ENCODE results near the gene PLEKHG4. TPM values are rescaled to one million over a fixed set of nuclear protein-coding genes. Genes with fewer than 3 reads are reported as not detected.

PLEKHG4 gene
- 0.32 TPM for polyA plus RNA-seq (2012; ENCODE audit: missing spikeins)

- DNase-seq (ENCODE audit: insufficient read length) (peak; percentile 98), FAIRE-seq (peak; percentile 79)
- TF ChIP-seq TAF1 (IDR thresholded peaks at IDR 0.05; ENCODE audit: borderline replicate concordance, low read depth, low read length) (no peak), POLR2AphosphoS5 (IDR thresholded peaks at IDR 0.05; ENCODE audit: low read depth, low read length) (no peak), POLR2A (IDR thresholded peaks at IDR 0.05; ENCODE audit: low read depth, low read length) (no peak)
Observed at GRCh38 chr16:67279296-67280089, at the start of gene PLEKHG4. Gene PLEKHG4 (plus strand): TSS chr16:67279532. CDS start chr16:67280045, 513 bp downstream.

GRCh38 chr16:67229906-67230808, 49.2 kb upstream of the PLEKHG4 start:
- TF ChIP-seq POLR2AphosphoS5 (IDR thresholded peaks at IDR 0.05; ENCODE audit: low read depth, low read length) (peak; percentile 65; the same call in 1 of the 2 replicates), TAF1 (IDR thresholded peaks at IDR 0.05; ENCODE audit: borderline replicate concordance, low read depth, low read length) (no peak), POLR2A (IDR thresholded peaks at IDR 0.05; ENCODE audit: low read depth, low read length) (peak; percentile 35; the same call in 1 of the 2 replicates)
- FAIRE-seq (no peak), DNase-seq (ENCODE audit: insufficient read length) (no peak)

GRCh38 chr16:67230809-67231660, 48.3 kb upstream of the PLEKHG4 start:
- DNase-seq (ENCODE audit: insufficient read length) (no peak), FAIRE-seq (no peak)
- TF ChIP-seq POLR2A (IDR thresholded peaks at IDR 0.05; ENCODE audit: low read depth, low read length) = peak; percentile 46; the same call in 1 of the 2 replicates
- no peak for TF ChIP-seq POLR2AphosphoS5 (IDR thresholded peaks at IDR 0.05; ENCODE audit: low read depth, low read length)

GRCh38 chr16:67233596-67233995, 45.7 kb upstream of the PLEKHG4 start:
- DNase-seq (ENCODE audit: insufficient read length) = no peak
- TF ChIP-seq POLR2AphosphoS5 (IDR thresholded peaks at IDR 0.05; ENCODE audit: low read depth, low read length) (no peak), POLR2A (IDR thresholded peaks at IDR 0.05; ENCODE audit: low read depth, low read length) (no peak), TAF1 (IDR thresholded peaks at IDR 0.05; ENCODE audit: borderline replicate concordance, low read depth, low read length) (no peak)
- no peak for FAIRE-seq

GRCh38 chr16:67234180-67234597, 45.1 kb upstream of the PLEKHG4 start:
- peak; percentile 36; the same call in 1 of the 2 replicates for TF ChIP-seq POLR2A (IDR thresholded peaks at IDR 0.05; ENCODE audit: low read depth, low read length)
- TF ChIP-seq TAF1 (IDR thresholded peaks at IDR 0.05; ENCODE audit: borderline replicate concordance, low read depth, low read length) = no peak
- TF ChIP-seq POLR2AphosphoS5 (IDR thresholded peaks at IDR 0.05; ENCODE audit: low read depth, low read length) = 0 out of 2 replicates have a peak, but pooled peaks have one; percentile 29
- no peak for DNase-seq (ENCODE audit: insufficient read length)
- FAIRE-seq = no peak

GRCh38 chr16:67235816-67236562, 43.3 kb upstream of the PLEKHG4 start:
- TF ChIP-seq POLR2AphosphoS5 (IDR thresholded peaks at IDR 0.05; ENCODE audit: low read depth, low read length) (no peak; the same call in 1 of the 2 replicates), TAF1 (IDR thresholded peaks at IDR 0.05; ENCODE audit: borderline replicate concordance, low read depth, low read length) (no peak), POLR2A (IDR thresholded peaks at IDR 0.05; ENCODE audit: low read depth, low read length) (0 out of 2 replicates have a peak, but pooled peaks have one; percentile 20)
- DNase-seq (ENCODE audit: insufficient read length) (no peak), FAIRE-seq (no peak)

- FAIRE-seq (peak; percentile 70), DNase-seq (ENCODE audit: insufficient read length) (peak; percentile 84)
- no peak for TF ChIP-seq TAF1 (IDR thresholded peaks at IDR 0.05; ENCODE audit: borderline replicate concordance, low read depth, low read length)
- no peak for TF ChIP-seq POLR2AphosphoS5 (IDR thresholded peaks at IDR 0.05; ENCODE audit: low read depth, low read length)
- TF ChIP-seq POLR2A (IDR thresholded peaks at IDR 0.05; ENCODE audit: low read depth, low read length) = no peak
Observed at GRCh38 chr16:67236563-67237395, 42.6 kb upstream of the PLEKHG4 start.

- no peak for TF ChIP-seq POLR2AphosphoS5 (IDR thresholded peaks at IDR 0.05; ENCODE audit: low read depth, low read length)
- no peak for TF ChIP-seq TAF1 (IDR thresholded peaks at IDR 0.05; ENCODE audit: borderline replicate concordance, low read depth, low read length)
- TF ChIP-seq POLR2A (IDR thresholded peaks at IDR 0.05; ENCODE audit: low read depth, low read length) = no peak
- FAIRE-seq = no peak
- no peak for DNase-seq (ENCODE audit: insufficient read length)
Observed at GRCh38 chr16:67237396-67238277, 41.7 kb upstream of the PLEKHG4 start.

- FAIRE-seq (no peak), DNase-seq (ENCODE audit: insufficient read length) (no peak)
- TF ChIP-seq POLR2A (IDR thresholded peaks at IDR 0.05; ENCODE audit: low read depth, low read length) (no peak), TAF1 (IDR thresholded peaks at IDR 0.05; ENCODE audit: borderline replicate concordance, low read depth, low read length) (no peak), POLR2AphosphoS5 (IDR thresholded peaks at IDR 0.05; ENCODE audit: low read depth, low read length) (no peak)
Observed at GRCh38 chr16:67238278-67238575, 41.1 kb upstream of the PLEKHG4 start.

Measured in GM12892 (cell line).